ENCODE data around the gene DNAJC13. TPM values are rescaled to one million over a fixed set of nuclear protein-coding genes. Genes with fewer than 3 reads are reported as not detected.

DNAJC13 gene
- polyA plus RNA-seq, 3 donors: 18.7 to 32.3 (median 20.8) TPM

- H3K79me2 ChIP-seq (ENCODE audit: insufficient read depth, low read length): no peaks in the 10 kb centered on the region
- no peak for TF ChIP-seq CTCF (IDR thresholded peaks at IDR 0.05)
- peaks cover 0 to 11% of the 10 kb centered on the region in 2 donors for H3K9me3 ChIP-seq (replicated peaks in 1 of 2; ENCODE audit: control insufficient read depth in 1 of 2, insufficient read depth in 1 of 2, low read length in 2 of 2)
- DNase-seq: no peak
- H3K36me3 ChIP-seq (replicated peaks in 1 of 2; ENCODE audit: control insufficient read depth in 1 of 2, insufficient read depth in 2 of 2, low read length in 2 of 2): peaks cover 6 to 40% of the 10 kb centered on the region in 2 donors
- H3K36me3 Mint-ChIP-seq: peaks cover 35 to 37% of the 10 kb centered on the region in 2 donors
- intact Hi-C loops (cut with micrococcal nuclease): no loop called here
- H2AFZ ChIP-seq (ENCODE audit: insufficient read depth, low read depth, low read length, poor library complexity, severe bottlenecking): no peak overlapping the region
- H3K4me3 Mint-ChIP-seq: no peak overlapping the region
- peaks cover 15% of the 10 kb centered on the region for H4K20me1 ChIP-seq (ENCODE audit: insufficient read depth, low read length)
- H3K27me3 Mint-ChIP-seq (ENCODE audit: low read depth in 3 of 3): peaks cover 0 to 1% (median 0%) of the 10 kb centered on the region in 3 donors
- no peaks in the 10 kb centered on the region for H3K4me1 Mint-ChIP-seq
- no peak overlapping the region for H3K4me3 ChIP-seq (replicated peaks in 1 of 3; ENCODE audit: low read depth in 2 of 3, low read length in 3 of 3)
- H3K4me2 ChIP-seq (replicated peaks; ENCODE audit: extremely low read depth, low read length, poor library complexity, severe bottlenecking): no peak overlapping the region
- H3K27me3 ChIP-seq (ENCODE audit: control insufficient read depth in 2 of 2, insufficient read depth in 2 of 2, low read length in 2 of 2): no peaks in the 10 kb centered on the region
- H3K9ac ChIP-seq (ENCODE audit: insufficient read depth, low read length, poor library complexity, severe bottlenecking): no peak overlapping the region
- WGBS (ENCODE audit: insufficient coverage): no CpG with 5 or more reads among the region's 1 CpG
- H3K27ac Mint-ChIP-seq: no peak overlapping the region
- H3K27ac ChIP-seq (ENCODE audit: low read depth in 1 of 2, low read length in 2 of 2): no peak overlapping the region
- H3K4me1 ChIP-seq (ENCODE audit: control insufficient read depth in 1 of 2, insufficient read depth in 2 of 2, low read length in 2 of 2): no peaks in the 10 kb centered on the region
- peaks cover 0 to 9% (median 2%) of the 10 kb centered on the region in 7 donors for H3K9me3 Mint-ChIP-seq
These were observed 36.4 kb upstream of the DNAJC13 start for GRCh38 chr3:132380920-132381319.

- Mint-ChIP-seq H3K9me3 (peaks cover 0 to 9% (median 2%) of the 10 kb centered on the region in 7 donors), H3K4me1 (peaks cover 3% of the 10 kb centered on the region)
- H3K9ac ChIP-seq (ENCODE audit: insufficient read depth, low read length, poor library complexity, severe bottlenecking): no peak overlapping the region
These were observed 35.9 kb upstream of the DNAJC13 start for GRCh38 chr3:132381348-132381944.

More at GRCh38 chr3:132381348-132381944, 35.9 kb upstream of the DNAJC13 start:
- H2AFZ ChIP-seq (ENCODE audit: insufficient read depth, low read depth, low read length, poor library complexity, severe bottlenecking): no peak overlapping the region
- H3K4me3 ChIP-seq (replicated peaks in 1 of 3; ENCODE audit: low read depth in 2 of 3, low read length in 3 of 3): no peak overlapping the region
- no peak overlapping the region for H3K27ac ChIP-seq (ENCODE audit: low read depth in 1 of 2, low read length in 2 of 2)
- peak overlapping the region in 2 of 7 donors; percentile 4 to 20 for H3K27ac Mint-ChIP-seq
- intact Hi-C loops (cut with micrococcal nuclease): no loop called here
- peaks cover 34 to 35% of the 10 kb centered on the region in 2 donors for H3K36me3 Mint-ChIP-seq
- TF ChIP-seq CTCF (IDR thresholded peaks at IDR 0.05): no peak
- peaks cover 15% of the 10 kb centered on the region for H4K20me1 ChIP-seq (ENCODE audit: insufficient read depth, low read length)
- H3K9me3 ChIP-seq (replicated peaks in 1 of 2; ENCODE audit: control insufficient read depth in 1 of 2, insufficient read depth in 1 of 2, low read length in 2 of 2): peaks cover 0 to 11% of the 10 kb centered on the region in 2 donors
- H3K4me1 ChIP-seq (ENCODE audit: control insufficient read depth in 1 of 2, insufficient read depth in 2 of 2, low read length in 2 of 2): no peaks in the 10 kb centered on the region
- H3K4me3 Mint-ChIP-seq: no peak overlapping the region
- no peak overlapping the region for H3K4me2 ChIP-seq (replicated peaks; ENCODE audit: extremely low read depth, low read length, poor library complexity, severe bottlenecking)
- peaks cover 6 to 40% of the 10 kb centered on the region in 2 donors for H3K36me3 ChIP-seq (replicated peaks in 1 of 2; ENCODE audit: control insufficient read depth in 1 of 2, insufficient read depth in 2 of 2, low read length in 2 of 2)
- H3K79me2 ChIP-seq (ENCODE audit: insufficient read depth, low read length): no peaks in the 10 kb centered on the region
- DNase-seq: no peak
- H3K27me3 Mint-ChIP-seq (ENCODE audit: low read depth in 3 of 3): peaks cover 0 to 1% (median 0%) of the 10 kb centered on the region in 3 donors
- H3K27me3 ChIP-seq (ENCODE audit: control insufficient read depth in 2 of 2, insufficient read depth in 2 of 2, low read length in 2 of 2): no peaks in the 10 kb centered on the region
- WGBS (ENCODE audit: insufficient coverage): 90% methylated on average over 12 of the region's 14 CpGs
